Limb (tissue), 2 donors: ENCODE results near the gene IRAG1.

ENCODE experiments used
- DNase-seq, 2 donors: peaks; one replicate each; pipeline ENCODE4 v3.0.0-alpha.2; 2016; ENCODE audit errors: extremely low spot score in 2 of 2

Gene IRAG1

DNA sequence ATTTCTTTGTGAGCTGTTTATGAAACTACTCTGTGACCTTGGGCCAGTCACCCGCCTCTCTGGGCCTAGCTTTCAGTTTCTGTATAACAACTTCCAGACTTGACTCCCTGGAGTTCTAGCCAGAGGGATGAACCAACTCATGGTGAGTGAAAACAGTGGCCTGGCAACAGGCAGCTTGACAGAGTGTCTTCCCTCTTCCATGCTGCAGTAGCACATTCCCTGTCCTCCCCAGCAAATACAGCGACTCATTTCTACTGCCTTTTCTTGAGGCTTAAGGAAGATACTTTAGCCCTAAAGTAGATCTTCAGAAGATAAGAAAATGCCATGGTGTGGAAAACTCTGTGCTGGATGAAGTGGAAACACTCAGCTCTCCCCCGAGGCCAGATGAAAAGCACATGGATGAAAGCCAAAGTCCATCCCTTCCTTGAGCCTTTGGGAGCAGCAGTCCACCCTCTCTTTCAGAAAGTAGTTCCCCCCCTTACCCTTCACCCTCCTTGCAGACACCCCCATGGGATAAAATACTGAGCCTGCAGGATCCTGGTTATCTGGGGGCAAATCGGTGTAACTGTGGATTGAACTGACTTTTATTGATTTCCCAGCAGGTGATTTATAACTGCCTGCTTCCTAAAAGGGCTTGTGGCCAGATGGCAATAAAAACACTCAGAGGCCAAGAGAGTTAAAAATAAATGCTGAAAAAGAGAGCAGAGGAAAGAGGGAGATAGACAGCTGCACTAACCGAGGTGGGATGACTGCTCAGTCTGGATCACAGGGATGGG, 24.1 kb downstream of the IRAG1 start:
- DNase-seq: no peak

DNA sequence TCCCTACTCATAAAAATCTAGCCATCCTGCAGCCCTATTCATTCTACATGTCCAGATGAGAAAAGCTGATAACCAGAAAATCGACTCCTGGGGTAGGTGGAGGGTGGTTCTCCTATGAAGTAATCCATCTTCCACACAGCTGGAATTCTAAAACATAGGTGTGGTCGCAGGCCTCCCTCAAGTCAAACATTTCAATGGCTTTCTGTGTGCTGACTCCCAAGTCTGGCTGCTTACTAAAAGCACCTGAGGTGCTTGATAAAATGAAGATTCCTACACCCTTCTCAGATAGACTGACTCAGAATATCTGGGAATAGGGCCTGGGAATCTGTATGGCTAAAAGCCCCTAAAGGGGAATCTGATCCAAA, 26.1 kb downstream of the IRAG1 start:
- DNase-seq: no peak

DNA sequence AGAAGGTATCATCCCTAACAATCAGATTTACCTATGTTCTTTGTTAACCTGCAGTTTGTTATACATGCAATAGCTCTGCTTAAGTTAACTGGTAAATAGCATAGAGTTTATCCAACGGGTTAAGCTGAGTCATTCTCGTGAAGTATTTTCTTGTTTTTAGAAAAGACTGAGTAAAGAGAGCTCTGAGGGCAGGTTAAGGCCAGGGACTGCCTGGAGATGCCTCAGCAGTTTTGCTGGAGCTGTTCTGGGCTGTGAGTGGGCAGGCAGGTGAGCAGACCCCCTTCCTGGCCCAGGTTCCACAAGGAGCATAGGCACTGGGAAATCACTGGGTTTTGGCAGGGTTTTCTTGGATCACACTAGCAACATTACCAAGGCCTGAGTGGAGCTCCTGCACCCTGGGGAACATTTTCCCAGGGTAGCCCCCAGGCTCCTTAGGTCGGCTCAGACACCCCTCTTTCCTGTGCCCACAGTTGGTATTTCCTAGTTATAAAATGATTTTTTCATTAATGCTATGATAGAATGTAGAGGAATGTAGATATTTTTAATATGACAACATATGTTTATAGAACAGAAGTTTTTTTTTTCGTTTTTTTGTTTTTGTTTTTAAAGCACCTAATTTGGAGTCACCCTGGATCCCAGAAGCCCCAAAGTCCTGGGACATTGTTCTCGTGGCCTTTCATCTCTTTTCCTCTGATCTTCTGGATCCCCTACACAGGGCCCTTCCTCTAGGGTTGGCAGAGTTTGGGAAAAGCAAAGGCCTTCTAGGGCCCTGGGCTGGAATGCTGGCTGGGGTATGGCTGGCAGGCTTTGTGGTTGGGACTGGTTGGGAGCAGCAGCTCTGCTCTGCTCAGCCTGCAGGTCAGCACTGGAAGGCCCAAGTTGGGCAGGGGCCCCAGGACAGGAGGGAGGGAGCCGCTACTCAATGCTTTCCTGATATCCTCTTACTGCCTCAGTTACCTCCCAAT, 26.7 kb downstream of the IRAG1 start:
- no peak for DNase-seq

DNA sequence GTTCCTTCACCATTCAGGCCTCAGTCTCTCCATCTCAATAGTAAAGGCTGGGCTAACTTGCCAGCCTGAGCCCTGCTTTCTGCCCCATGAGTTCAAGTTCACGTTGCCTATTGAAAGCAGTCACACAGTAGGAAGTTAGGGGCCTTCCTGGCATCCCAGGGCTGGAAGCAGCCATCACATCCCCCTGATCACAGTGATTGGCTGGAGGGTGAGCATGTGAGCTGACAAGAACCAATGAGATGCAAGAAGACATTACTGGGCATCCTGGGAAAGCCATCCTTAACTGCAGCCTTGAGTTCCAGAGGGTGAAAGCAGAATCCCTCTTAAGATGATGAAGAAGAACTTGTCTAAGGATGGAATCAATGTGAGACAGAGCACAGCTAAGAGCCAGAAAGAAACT, 29.1 kb downstream of the IRAG1 start:
- no peak for DNase-seq

DNA sequence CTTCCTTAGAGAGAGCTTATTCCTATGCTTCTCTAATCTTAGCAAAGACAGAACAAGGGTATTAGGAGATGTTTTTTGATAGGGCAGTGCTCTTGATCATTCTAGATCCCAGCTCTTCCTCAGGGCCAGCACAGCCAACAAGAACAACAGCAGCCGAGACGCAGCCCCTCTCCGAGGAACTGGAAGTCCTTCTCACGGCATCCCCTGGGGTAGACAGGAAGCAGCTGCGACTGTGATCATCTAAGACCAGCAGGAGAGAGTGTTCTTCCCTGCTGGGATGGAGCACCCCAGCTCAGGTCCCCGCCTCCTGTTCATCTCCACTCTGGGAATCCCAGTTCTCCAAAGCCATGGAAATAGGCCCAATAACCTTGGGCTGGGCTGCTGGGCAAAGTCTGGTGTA, 29.6 kb downstream of the IRAG1 start:
- DNase-seq: no peak

- no peak for DNase-seq
Measured at GRCh38 chr11:10663365-10663764, 30.2 kb downstream of the IRAG1 start.

- DNase-seq: no peak
Measured at GRCh38 chr11:10660323-10660722, 33.2 kb downstream of the IRAG1 start.

GRCh38 chr11:10659339-10660216, 34.0 kb downstream of the IRAG1 start:
- no peak for DNase-seq

GRCh38 chr11:10658621-10659338, 34.8 kb downstream of the IRAG1 start:
- no peak for DNase-seq

- DNase-seq: no peak
Measured at GRCh38 chr11:10657308-10658271, 36.0 kb downstream of the IRAG1 start.

DNA sequence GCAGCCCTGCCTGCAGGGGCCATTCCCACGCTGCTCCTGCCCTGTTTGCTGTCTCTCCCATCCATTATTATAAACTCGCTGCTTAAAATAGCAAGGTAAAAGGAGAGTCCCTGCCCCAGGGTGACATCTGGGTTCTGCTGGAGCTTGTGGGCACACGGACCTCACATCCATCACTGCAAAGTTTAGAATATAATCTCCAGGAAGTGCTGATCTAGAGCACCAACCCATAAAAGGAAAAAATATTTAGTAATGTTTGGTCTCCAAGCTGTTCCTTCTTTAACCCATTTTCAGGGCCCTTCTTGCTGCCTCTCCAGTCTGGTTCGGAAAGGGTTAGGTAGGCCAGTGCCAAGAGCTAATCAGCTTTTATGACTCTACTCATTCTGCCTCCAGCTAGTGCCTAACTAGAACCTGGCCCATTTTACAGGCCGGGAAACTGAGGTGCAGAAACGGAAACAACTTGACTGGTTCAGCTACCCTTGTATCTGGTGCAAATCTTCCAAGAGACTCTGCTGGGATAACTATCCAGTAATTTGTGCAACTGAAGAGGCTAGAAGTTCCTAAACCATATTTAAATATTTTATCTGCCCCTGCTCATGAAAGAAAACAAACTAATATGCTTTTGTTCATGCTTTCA, 37.5 kb downstream of the IRAG1 start:
- no peak for DNase-seq

- DNase-seq: no peak
Measured at GRCh38 chr11:10655227-10655626, 38.3 kb downstream of the IRAG1 start.

DNA sequence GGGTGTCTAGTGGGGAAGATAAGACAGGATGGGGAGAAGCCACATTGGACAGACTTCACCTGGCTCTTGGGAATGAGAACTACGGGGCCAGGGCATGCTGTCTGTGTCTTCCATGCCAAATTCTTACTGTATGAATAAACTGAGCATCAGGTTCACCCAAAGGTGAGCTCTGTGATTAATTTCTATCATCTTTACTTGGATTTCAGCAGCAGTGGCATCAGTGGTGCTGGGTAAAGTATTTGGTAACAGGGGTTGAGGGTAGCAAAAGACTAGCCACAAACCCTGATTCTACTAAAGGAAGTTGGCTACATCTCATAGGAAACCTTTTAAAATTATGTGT, 38.8 kb downstream of the IRAG1 start:
- no peak for DNase-seq

- DNase-seq: peak in 1 of 2 donors; percentile 34
Measured at GRCh38 chr11:10653946-10654810, 39.4 kb downstream of the IRAG1 start.

DNA sequence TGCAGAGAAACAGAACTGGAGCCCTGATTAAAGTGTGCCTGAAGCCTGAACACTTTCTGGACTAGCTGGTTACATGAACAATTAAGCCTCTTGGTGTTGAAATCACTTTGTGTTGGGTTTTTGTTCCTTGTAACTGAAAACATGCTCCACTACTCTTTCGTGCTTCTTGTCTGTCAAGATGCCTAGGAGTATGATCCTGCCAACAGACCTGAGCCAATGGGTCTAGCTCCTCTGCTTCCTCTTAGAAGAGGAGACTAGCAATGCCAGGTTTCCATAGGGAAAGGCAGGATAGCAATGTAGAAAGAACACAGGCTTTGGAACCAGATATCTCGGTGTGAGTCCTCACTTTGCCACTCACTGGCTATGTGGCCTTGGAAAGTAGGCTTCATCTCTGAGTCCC, 40.3 kb downstream of the IRAG1 start:
- no peak for DNase-seq

- no peak for DNase-seq
Measured at GRCh38 chr11:10651656-10652361, 41.7 kb downstream of the IRAG1 start.

DNA sequence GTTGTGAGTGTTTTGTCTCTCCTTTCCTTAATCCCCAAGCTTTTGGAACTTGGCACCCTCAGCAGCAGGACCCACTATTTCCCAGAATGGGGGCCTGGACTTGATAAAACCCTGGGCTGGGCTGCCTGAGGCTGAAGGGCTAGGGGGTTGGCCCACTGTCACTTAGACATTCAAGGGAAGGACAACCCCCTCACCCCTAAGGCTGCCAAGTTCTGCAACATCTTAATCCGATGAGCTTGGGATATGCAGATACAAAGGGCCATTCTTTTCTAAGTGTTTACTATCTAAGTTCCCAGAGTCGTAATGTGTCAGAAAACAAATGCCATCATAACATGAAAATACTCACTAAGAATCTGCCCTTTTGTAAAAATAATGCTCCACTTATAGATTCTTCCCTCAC, 42.9 kb downstream of the IRAG1 start:
- DNase-seq: no peak

- no peak for DNase-seq
Measured at GRCh38 chr11:10650166-10650565, 43.4 kb downstream of the IRAG1 start.
